ENCODE measurements around the gene PARVA.

DNA sequence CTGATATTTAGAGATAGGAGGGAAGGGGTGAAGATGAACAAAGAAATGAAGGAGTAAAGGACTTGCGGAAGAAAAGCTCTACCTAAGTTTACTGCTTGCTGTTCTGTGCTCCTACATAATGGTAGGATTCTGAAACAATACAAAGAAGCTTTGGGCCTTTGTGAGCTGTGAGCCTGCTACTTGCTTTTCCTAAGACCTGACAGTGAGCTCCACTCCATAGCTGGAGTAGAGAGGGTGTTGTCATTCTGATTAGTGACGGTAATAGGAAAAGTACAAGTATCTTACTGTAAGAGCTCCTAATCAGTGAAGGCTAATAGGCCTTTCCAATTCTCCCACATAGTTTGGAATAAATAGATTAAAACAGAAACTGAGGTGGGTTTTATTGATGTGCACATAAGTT is 75.9 kb downstream of the PARVA start:
- TF ChIP-seq NFIC (IDR thresholded peaks at IDR 0.05) (no peak), YY1 (IDR thresholded peaks at IDR 0.05; ENCODE audit: low read depth) (no peak)
- TF ChIP-seq, protein P1, sequence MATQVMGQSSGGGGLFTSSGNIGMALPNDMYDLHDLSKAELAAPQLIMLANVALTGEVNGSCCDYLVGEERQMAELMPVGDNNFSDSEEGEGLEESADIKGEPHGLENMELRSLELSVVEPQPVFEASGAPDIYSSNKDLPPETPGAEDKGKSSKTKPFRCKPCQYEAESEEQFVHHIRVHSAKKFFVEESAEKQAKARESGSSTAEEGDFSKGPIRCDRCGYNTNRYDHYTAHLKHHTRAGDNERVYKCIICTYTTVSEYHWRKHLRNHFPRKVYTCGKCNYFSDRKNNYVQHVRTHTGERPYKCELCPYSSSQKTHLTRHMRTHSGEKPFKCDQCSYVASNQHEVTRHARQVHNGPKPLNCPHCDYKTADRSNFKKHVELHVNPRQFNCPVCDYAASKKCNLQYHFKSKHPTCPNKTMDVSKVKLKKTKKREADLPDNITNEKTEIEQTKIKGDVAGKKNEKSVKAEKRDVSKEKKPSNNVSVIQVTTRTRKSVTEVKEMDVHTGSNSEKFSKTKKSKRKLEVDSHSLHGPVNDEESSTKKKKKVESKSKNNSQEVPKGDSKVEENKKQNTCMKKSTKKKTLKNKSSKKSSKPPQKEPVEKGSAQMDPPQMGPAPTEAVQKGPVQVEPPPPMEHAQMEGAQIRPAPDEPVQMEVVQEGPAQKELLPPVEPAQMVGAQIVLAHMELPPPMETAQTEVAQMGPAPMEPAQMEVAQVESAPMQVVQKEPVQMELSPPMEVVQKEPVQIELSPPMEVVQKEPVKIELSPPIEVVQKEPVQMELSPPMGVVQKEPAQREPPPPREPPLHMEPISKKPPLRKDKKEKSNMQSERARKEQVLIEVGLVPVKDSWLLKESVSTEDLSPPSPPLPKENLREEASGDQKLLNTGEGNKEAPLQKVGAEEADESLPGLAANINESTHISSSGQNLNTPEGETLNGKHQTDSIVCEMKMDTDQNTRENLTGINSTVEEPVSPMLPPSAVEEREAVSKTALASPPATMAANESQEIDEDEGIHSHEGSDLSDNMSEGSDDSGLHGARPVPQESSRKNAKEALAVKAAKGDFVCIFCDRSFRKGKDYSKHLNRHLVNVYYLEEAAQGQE (IDR thresholded peaks at IDR 0.05; ENCODE audit: low read depth), result no peak

All from Ishikawa (cell line).